ENCODE results near the gene CDK11B.
"Not testable (repeated sequence)": the region's sequence is repeated elsewhere in the genome, so short reads cannot be mapped to it uniquely, and the experiment has no call there.

The CDK11B gene

DNA sequence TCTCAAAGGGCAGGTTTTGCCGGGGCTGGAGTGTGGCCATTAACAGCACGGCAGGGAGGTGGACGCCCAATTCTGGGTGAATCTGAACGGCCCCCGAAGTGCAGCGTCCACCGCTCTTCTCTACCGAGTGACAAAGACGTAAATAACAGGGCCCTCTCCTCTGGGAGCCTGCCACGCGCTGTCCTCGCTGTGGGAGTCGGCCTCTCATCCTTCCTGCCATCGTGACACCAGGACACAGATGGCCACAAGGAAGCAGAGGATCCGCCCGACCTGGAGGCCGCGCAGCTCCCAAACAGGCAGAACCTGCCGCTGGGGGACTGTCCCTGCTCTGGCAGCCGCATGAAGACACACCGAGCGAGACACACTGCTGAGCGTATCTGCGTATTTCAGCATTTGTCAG lies 12.1 kb upstream of the CDK11B start:
- TF ChIP-seq ZNF274 (IDR thresholded peaks at IDR 0.05; ENCODE audit: low read depth, low read length): no peak
- H3K4me3 ChIP-seq (ENCODE audit: low read length): no peak overlapping the region

DNA sequence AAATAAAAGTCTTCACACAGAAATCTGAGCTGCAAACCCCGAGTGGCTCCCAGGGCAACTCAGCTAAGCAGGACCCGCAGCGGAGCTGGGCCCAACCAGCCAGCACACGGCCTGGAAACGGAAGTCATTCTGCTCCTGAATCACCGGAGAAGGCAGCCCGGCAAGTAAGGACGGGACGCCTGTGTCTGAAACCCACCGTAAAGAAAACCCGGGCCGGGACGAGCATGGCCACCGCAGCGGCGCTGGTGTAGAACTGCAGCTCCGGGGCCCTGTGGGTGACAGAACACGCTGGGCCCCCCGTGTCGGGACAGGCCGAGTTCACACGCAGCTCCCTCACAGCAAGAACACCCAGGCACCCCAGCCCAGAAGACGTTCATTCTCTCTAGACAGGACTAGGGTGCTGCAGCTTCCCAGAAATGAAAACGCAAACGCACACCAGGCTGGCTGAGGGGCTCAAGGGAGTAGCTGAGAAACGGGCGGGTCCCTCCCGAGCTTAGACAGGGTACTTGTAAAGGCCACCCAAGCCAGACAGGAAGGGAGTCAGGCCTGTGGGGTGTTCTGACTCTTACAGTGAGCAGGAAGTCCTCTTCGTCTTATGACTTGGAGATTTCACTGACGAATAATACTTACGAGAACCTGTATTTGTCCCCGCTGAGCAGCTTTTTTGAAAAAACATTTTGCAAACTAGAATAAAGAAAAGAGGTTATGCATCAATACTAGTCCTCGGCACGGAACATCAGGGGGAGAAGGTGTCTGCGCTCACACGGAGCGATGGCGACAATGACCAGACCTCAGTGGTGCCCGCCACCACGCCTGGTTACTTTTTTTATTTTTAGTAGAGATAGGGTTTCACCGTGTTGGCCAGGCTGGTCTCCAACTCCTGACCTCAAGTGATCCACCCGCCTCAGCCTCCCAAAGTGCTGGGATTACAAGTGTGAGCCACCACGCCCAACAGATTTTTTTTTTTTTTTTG lies 10.9 kb upstream of the CDK11B start:
- no peak overlapping the region for H3K4me3 ChIP-seq (ENCODE audit: low read length)
- no peak for TF ChIP-seq ZNF274 (IDR thresholded peaks at IDR 0.05; ENCODE audit: low read depth, low read length)

DNA sequence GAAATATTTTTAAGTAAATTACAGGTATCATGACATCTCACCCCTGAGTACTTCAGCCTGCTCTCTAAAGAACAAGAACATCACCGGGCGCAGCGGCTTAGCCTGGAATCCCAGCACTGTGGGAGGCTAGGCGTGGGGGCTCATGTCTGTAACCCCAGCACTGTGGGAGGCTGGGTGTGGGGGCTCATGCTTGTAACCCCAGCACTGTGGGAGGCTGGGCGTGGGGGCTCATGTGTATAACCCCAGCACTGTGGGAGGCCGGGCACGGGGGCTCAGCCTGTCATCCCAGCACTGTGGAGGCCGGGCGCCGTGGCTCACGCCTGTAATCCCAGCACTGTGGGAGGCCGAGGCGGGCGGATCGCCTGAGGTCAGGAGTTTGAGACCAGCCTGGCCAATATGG lies 7.7 kb upstream of the CDK11B start:
- TF ChIP-seq ZNF274 (IDR thresholded peaks at IDR 0.05; ENCODE audit: low read depth, low read length): no peak
- H3K4me3 ChIP-seq (ENCODE audit: low read length): no peak overlapping the region

DNA sequence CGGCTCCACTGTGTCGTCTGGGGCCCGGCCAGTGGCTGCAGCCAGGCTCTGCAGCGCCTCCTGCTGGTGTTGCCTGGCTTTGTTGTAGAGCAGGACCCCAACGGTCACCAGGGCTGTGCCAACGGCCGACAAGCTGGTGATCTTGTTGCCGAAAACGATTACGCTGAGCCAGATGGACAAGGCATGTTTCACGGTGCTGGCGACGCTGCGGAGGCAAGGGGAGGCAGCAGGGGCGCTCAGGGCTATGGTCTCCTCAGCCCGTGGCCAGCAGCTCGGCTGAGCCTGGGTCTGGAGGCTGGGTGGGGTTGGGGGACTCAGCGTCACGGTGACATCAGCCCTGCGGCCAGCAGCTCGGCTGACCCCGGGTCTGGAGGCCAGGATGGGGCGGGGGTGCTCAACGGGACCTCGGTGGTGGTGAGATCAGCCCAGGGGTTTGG lies 7.0 kb upstream of the CDK11B start:
- no peak for TF ChIP-seq ZNF274 (IDR thresholded peaks at IDR 0.05; ENCODE audit: low read depth, low read length)
- H3K4me3 ChIP-seq (ENCODE audit: low read length): no peak overlapping the region

DNA sequence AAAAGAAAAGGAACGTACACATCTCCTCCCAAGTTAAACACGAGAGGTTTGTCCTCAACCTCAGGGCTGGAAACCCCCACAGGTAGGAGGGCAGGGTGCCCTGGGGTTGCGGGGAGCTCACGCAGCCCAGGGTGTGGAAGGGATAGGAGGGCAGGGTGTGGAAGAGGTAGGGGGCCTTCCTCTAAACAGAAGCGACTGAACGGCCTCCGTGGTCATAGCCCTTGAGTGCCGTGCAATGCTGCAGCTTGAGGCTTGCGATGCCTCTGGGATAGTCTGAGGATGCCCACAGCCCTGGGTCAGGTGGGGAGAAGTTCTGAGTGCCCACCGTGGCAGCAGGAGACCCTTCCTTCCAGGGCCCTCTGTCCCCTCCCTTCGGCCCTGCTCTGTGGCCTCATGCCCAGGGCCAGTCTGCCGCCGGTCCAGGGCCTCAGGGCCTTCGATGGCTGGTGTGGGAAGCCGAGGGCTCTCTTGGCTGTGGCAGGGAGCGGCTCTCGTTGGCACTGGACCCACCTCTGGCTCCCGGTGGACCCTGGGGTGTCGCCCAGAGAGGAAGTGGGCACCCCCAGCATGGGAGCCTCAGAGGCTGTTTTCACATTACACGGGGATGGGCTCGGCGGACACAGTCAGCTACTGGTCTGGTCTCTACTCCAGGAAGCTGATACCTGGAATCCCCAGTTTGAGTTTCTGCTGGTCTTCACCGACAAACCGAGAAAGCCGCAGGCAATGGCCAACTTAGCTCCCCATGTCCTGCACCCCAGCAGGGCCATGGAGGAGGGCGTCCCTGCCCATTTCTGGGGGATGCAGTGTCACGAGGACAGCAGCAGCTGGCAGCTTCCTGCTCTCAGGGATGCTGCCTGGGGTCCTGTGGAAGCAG lies 6.4 kb upstream of the CDK11B start:
- no peak for TF ChIP-seq ZNF274 (IDR thresholded peaks at IDR 0.05; ENCODE audit: low read depth, low read length)
- H3K4me3 ChIP-seq (ENCODE audit: low read length): no peak overlapping the region

DNA sequence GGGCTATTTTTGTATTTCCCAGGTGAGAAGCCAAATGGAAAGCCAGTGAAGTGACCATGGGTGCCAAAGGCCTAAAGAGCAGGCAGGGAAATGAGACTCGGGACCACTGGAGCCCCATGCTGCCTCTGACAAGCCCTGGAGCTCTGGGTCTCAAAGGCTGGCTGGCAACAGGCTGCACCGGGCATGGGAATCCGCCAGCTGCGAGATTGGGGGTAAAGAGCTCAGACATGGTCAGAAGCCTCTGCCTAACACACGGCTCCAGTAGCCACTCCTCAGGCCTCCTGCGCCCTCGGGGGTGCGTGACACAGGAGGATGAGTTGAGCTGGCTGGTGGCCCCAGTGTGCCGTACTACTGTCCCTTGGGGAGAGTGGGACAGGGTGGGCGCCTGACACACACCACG lies 5.5 kb upstream of the CDK11B start:
- not testable (repeated sequence) for H3K4me3 ChIP-seq (ENCODE audit: low read length)

DNA sequence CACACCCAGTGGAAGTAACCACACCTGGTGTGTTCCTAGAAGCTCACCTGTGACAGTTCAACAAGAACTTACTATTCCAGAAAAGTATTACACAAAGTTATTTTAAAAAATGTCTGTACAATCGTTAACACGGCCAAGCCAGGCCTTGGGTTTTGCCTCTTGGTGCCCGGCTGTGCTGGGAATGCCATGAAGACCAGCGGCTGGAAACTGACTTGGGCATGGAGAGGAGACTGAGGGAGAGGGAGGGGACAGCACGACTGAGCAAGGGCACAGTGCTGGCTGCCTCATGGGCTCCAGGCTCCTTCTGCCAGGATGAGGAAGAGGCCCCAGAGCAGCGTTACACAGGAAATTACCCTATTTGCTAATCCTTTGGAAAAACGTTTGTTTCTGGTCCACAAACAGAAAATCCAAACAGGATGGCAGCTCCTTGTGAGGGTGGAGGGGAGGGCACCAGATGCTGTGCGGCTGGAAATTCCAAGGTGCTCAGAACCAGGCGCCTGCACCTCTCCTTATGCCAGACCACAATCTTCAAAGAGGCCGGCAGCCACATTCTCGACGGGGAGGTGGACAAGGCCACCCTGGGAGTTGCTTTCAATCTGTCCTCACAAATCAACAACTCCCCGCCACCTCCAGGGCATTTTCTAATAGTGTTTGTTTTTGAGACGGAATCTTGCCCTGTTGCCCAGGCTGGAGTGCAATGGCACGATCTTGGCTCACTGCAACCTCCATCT lies 4.2 kb upstream of the CDK11B start:
- H3K4me3 ChIP-seq (ENCODE audit: low read length): not testable (repeated sequence)

DNA sequence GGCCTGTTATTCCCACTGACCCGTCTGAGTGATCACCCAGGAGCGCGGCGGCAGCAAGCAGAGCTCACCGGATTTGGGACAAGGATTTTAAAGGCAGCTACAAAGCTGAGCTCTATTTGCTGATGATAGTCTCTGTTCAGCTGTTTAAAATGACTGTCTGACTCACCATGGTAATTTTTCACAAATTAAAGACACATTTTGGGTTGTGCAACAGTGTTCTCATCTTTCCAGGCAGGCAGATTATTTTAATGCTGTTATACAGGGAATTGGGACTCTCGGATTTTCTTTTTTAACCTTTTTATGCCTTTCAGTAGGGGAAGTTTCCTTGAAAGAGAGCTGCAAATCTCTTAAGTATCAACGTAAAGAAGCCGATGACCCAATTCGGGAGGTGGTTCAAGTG lies 3.6 kb upstream of the CDK11B start:
- H3K4me3 ChIP-seq (ENCODE audit: low read length): not testable (repeated sequence)

DNA sequence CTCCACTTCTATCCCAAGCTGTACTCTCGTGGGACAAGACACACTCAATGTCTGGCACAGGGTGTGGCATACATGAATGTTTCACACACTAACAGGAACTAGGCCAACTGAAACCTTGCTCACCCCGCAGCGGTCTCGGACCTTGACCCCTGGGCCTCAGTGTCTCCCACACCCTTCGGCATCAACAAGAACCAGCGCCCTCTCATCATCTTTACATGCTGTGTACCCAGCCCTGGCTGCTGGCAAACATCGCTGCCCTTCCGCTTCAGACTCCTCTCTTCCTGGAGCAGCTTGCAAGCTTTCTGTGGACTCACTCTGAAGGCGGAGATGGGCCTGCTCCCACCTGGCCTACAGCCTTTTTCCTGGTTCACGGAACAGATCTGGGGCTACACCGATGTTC lies 10.5 kb downstream of the CDK11B start:
- H3K4me3 ChIP-seq (ENCODE audit: low read length): not testable (repeated sequence)

DNA sequence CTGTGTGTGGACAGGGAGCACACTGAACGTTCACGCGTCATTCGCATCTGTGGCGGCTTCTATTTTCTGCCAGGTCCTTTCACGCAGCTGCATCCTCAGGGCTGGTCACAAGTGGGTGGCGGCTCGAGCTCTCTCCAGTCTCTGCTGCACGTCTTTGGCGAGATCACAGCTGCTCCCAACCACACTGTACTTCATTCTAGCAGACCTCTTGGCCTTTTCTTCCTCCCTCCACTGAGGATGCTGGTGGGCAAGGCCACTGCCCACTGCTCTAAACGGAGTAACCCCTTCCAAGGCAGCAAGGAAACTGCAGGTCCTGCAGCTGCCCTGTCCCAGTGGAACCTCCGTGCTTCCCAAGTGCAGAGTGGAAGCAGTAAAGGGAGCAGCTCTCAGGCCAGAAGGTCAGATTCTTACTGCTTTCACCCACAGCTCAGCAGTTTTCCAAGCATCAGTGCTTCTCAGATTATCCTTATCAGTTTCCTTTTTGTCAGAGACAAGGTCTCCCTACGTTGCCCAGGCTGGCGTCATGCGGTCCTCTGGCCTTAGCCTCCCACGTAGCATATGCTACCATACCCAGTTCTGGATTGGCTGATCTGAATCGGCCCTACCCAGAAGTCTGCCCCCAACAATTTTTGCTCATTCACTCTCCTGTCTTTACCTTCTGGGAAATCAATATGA lies 11.1 kb downstream of the CDK11B start:
- not testable (repeated sequence) for H3K4me3 ChIP-seq (ENCODE audit: low read length)

DNA sequence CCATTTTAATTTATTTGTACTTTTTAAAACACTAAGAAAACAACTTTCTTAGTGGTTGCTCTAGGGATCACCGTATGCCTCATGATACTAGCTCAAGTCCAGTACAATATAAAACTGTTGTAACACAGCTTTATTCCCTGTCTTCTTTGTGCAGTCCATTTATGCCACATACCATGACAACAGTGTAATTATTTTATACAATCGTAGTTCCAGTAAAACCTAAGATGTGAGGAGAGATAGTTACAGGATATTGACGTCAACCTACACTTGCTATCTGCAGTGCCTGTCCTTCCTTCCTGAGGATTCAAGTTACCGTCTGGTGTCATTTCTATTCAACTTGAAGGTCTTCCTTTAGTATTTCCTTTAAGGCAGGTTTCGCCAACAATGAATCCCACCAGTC lies 12.5 kb downstream of the CDK11B start:
- not testable (repeated sequence) for H3K4me3 ChIP-seq (ENCODE audit: low read length)

DNA sequence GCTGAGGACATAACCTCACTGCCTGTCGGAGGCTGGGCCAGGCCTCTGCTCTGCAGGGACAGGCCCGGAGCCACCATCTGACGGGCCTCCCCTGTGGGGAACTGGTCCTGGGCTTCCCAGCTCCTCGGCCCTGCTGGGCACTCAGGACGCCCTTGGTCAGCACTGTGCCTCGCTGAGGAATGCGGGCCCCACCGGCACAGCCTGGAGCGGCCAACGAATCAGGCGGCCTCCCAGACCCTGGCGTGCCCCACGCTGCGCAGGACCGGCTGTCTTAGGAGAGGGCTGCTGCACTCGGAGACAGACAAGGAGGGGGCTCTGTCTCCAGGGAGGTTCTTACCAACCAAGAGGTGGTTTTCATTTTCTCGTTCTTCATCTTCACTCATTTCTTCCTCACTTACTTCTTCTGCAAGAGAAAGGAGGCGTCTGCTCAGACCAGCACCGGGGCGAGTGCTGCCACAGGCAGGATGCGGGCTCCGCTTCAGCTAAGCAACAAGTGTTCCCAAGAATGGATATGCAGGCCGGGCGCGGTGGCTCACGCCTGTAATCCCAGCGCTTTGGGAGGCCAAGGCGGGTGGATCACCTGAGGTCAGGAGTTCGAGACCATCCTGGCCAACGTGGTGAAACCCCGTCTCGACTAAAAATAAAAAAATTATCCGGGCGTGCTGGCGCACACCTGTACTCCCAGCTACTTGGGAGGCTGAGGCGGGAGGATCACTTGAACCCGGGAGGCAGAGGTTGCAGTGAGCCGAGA lies 17.9 kb downstream of the CDK11B start:
- not testable (repeated sequence) for H3K4me3 ChIP-seq (ENCODE audit: low read length)

DNA sequence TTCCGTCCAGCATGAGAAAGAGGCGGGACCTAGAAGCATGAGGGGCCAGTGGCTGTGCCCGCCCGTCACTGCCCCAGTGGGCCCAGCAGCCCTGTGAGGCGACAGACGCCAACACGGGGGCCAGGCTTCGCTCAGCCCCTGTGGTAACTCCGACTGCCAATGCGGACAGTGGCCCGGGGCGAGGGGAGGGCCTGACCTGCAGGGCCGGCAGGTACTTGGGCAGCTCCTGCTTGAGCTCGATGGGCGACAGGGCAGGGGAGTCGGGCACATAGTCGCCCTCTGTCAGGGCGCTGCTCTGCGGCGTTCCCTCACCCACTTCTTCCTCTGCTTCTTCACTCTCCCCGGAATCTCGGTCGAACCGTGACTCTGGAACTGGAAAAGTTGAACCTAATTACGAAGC lies 18.7 kb downstream of the CDK11B start:
- H3K4me3 ChIP-seq (ENCODE audit: low read length): not testable (repeated sequence)

DNA sequence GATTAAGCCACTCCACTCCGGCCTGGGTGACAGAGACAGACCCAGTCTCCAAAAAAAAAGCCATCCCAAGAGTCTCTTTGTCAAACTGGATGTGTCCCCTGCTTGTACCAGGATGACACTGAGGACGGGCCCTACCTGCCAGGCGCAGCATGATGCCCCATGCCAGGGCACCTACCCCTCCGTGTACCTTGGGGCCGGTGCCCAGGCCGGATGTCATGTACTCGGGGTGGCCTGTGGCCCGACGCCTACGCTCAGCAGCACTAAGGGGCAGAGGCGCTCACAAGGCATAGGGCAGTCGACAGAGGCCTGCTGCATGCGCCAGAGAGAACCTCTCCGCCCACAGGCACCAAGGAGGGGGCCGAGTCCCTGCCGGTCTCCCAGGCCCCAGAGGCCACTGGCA lies 19.4 kb downstream of the CDK11B start:
- H3K4me3 ChIP-seq (ENCODE audit: low read length): not testable (repeated sequence)

DNA sequence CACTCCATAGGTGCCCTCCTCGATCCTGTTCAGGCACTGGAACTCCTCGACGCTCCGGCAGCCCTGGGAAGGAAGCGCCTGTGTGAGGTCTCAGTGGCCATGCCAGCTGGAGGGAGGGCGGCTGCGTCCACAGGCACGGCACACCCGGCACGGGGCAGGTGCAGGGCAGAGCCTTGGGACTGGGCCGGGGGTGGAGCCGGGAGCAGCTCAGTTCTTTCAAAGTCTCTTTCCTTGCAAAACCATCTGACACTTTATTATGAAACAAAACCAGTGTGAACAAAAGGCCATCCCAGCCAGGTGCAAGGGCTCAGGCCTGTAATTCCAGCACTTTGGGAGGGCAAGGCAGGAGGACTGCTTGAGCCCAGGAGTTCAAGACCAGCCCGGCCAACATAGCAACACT lies 20.3 kb downstream of the CDK11B start:
- H3K4me3 ChIP-seq (ENCODE audit: low read length): not testable (repeated sequence)

DNA sequence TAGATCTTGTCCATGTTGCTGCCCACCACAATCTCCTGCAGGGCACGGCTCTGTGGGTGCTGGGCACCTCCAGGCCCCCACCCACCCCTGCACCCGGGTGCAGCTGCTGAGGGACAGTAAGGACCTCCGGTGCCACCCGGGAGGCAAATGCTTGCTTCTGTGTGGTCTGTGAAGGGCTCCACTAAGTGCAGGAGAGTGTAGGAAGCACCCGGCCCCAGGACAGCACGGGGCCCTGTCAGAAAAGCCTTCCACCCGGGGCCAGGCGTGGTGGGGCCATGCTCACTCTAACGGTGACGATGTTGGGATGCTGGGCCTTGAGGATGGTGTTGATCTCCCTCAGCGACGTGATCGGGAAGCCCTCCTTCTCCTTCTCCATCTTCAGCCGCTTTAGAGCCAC lies 21.3 kb downstream of the CDK11B start:
- not testable (repeated sequence) for H3K4me3 ChIP-seq (ENCODE audit: low read length)

DNA sequence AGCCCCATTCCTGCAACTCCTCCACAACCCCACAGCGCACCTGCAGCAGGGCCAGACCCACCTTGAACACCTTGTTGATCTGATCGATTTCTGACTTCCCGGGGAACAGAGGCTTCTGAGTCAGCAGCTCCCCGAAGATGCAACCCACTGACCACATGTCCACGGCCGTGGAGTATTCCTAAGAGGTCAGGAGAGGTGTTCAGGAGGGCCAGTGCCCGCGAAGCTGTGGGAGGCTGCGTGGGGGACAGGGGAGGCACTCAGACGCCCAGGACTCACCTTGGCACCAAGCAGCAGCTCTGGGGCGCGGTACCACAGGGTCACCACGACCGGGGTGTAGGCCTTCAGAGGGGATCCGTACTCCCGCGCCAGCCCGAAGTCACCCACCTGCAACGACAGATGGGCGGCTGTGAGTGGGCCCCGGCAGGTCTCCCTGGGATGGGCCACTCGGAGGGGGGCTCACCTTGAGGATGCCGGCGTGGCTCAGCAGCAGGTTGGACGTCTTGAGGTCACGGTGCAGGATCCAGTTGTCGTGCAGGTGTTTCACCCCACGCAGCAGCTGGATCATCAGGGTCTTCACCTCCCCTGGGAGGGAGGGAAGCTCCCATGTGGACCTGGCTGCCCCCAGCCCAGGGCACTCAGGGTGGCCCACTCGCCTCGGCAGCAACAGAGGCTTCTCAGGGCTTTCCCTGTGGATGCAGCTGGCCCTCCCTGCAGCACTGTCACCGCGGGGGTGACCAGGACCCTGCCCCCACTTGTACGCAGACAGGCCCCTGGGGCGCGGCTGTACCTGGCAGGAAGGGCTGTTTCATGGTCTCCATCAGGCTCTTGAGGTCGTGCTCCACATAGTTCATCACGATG lies 22.0 kb downstream of the CDK11B start:
- H3K4me3 ChIP-seq (ENCODE audit: low read length): not testable (repeated sequence)

DNA sequence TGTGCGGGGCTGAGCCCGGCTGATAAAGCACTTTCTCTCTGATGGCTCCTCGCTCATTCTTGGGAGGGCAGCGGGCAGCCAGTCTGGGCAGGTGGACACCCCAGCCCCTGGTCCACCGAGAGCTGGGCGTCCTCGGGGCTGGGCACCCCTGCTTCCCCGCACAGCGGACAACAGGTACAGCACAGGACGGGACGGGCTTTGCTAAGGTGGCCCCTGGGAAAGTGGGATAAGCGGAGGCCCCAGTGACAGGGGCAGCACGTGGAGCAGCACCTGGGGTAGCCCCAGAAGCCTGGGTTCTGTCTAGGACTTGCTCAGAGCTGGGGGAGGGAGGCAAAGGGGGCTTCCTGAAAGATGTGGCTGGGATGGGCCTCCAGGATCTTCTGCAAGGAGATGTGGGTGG lies 24.2 kb downstream of the CDK11B start:
- not testable (repeated sequence) for H3K4me3 ChIP-seq (ENCODE audit: low read length)
